K562 (cell line): ENCODE results near the gene ARL5C. TPM values are rescaled to one million over a fixed set of nuclear protein-coding genes. Genes with fewer than 3 reads are reported as not detected.

Experiments
- CREB5 ChIP-seq: fragments of 250-450 bp; sonication (Bioruptor Pico); IDR thresholded peaks from 2 replicates; pipeline ENCODE4 v1.5.0; 2020; ENCODE audit warnings: mild to moderate bottlenecking
- CTCFL ChIP-seq: IDR thresholded peaks from 2 replicates; pipeline ENCODE4 v1.6.1; 2011; ENCODE audit warnings: borderline replicate concordance, low read depth, mild to moderate bottlenecking, moderate library complexity, low read length; ENCODE audit not compliant: insufficient read depth, poor library complexity, severe bottlenecking
- ETV5 ChIP-seq: sonication (generic); formaldehyde crosslinking; IDR thresholded peaks from 2 replicates; pipeline ENCODE4 v1.4.0; 2020; ENCODE audit warnings: low read depth, mild to moderate bottlenecking, missing genetic modification reagents
- FOS ChIP-seq: IDR thresholded peaks from 3 replicates; pipeline ENCODE4 v1.6.1; 2011; ENCODE audit not compliant: insufficient read length; ENCODE audit errors: extremely low read depth
- KDM1A ChIP-seq, 2 experiments: fragments of 450-650 bp; IDR thresholded peaks; 2 replicates each; pipeline ENCODE4 v1.6.1; 2016; ENCODE audit warnings: mild to moderate bottlenecking in 2 of 2
- LEF1 ChIP-seq: fragments of 450-650 bp; IDR thresholded peaks from 2 replicates; pipeline ENCODE4 v1.6.1; 2016; ENCODE audit warnings: mild to moderate bottlenecking
- PTBP1 ChIP-seq: fragments of 200-400 bp; formaldehyde crosslinking; IDR thresholded peaks from 2 replicates; pipeline ENCODE4 v1.6.1; 2017; ENCODE audit warnings: low read depth, low read length
- RFX5 ChIP-seq: IDR thresholded peaks from 2 replicates; pipeline ENCODE4 v1.6.1; 2011; ENCODE audit warnings: low read depth, mild to moderate bottlenecking, improper control_type of control experiment, low read length
- ZBTB11 ChIP-seq, 3 experiments: fragments of 200-800 bp in 1 of 3; fragments of 250-450 bp in 1 of 3; fragments of 450-650 bp in 1 of 3; sonication (Bioruptor Pico) in 1 of 3; sonication (Bioruptor generic) in 1 of 3; formaldehyde crosslinking in 1 of 3; IDR thresholded peaks; 2 replicates each; pipeline versions ENCODE4 v1.6.1 to v1.8.0; 2016 to 2022; ENCODE audit warnings: mild to moderate bottlenecking in 2 of 3, missing genetic modification characterization in 2 of 3, missing compliant biosample characterization in 1 of 3, moderate library complexity in 1 of 3
- ZBTB40 ChIP-seq, 2 experiments: fragments of 450-650 bp in 1 of 2; sonication (generic) in 1 of 2; formaldehyde crosslinking in 1 of 2; IDR thresholded peaks; 2 replicates each; pipeline versions ENCODE4 v1.7.1 to v1.9.0; 2016 to 2022; ENCODE audit warnings: inconsistent platforms in 1 of 2, mild to moderate bottlenecking in 1 of 2, missing genetic modification reagents in 1 of 2
- polyA plus RNA-seq, 8 experiments: library from polyadenylated mRNA; depleted of rRNA in 4 of 8; stranded (reverse) in 5 of 8; unstranded in 3 of 8; fragments of >200 nt; fragmentation: Nextera tagmentation in 2 of 8; fragmentation: Illumina TruSeq in 1 of 8; extraction: Ambion mirVana in 2 of 8; extraction: Trizol in 1 of 8; gene quantifications; 2 replicates each; pipeline versions ENCODE4 v1.2.1 to v1.2.3, GENCODE V29; 2011 to 2014; ENCODE audit warnings: inconsistent platforms in 1 of 8, missing spikeins in 1 of 8
- total RNA-seq, 7 experiments: library from RNA; depleted of rRNA in 6 of 7; stranded (reverse); fragments of >200 nt in 6 of 7; fragmentation: Illumina TruSeq in 2 of 7; extraction: Trizol in 2 of 7; gene quantifications; 2 replicates each; pipeline versions ENCODE4 v1.2.1 to v1.2.3, GENCODE V29; 2011 to 2021; ENCODE audit warnings: low replicate concordance in 1 of 7

The ARL5C gene
- total and polyA plus RNA-seq, 9 of the 15 experiments (the other 6 are each of a cell fraction or from before 2014, with no cell fraction given) = not detected

DNA sequence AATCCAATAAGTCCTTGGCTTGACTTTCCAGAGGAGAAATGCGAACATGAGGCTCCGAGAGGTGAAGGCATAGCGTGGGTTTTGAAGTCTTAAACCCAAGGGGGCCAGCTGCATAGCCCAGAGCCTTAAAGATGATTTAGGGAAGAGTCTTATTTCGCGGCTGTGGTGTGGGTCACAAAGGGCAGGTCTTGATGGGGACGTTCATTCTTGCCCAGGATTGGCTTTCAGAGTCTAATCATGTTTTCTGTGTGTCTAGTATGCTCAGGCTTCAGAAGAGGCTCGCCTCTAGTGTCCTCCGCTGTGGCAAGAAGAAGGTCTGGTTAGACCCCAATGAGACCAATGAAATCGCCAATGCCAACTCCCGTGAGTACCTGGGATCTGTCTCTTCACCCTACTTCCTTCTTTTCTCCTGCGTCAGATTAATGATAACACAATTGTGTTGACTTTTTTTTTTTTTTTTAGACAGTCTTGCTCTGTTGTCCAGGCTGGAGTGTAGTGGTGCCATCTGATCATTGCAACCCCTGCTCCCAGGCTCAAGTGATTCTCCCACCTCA is 35.1 kb upstream of the ARL5C start (continued):
- TF ChIP-seq ZBTB40 (IDR thresholded peaks at IDR 0.05) (peak; percentile 51), ZBTB40 (CRISPR knock-in tag; IDR thresholded peaks at IDR 0.05) (no peak), ZBTB11 (CRISPR knock-in tag; IDR thresholded peaks at IDR 0.05) (no peak; a peak in 1 of 6 replicates), RFX5 (no peak), ETV5 (no peak), LEF1 (no peak), FOS (no peak), KDM1A (IDR thresholded peaks at IDR 0.05) (no peak), CTCFL (no peak), PTBP1 (no peak), CREB5 (CRISPR knock-in tag) (peak; percentile 26; the same call in 1 of the 2 replicates)
